Measurements from ENCODE around the gene ABCA4.

DNA sequence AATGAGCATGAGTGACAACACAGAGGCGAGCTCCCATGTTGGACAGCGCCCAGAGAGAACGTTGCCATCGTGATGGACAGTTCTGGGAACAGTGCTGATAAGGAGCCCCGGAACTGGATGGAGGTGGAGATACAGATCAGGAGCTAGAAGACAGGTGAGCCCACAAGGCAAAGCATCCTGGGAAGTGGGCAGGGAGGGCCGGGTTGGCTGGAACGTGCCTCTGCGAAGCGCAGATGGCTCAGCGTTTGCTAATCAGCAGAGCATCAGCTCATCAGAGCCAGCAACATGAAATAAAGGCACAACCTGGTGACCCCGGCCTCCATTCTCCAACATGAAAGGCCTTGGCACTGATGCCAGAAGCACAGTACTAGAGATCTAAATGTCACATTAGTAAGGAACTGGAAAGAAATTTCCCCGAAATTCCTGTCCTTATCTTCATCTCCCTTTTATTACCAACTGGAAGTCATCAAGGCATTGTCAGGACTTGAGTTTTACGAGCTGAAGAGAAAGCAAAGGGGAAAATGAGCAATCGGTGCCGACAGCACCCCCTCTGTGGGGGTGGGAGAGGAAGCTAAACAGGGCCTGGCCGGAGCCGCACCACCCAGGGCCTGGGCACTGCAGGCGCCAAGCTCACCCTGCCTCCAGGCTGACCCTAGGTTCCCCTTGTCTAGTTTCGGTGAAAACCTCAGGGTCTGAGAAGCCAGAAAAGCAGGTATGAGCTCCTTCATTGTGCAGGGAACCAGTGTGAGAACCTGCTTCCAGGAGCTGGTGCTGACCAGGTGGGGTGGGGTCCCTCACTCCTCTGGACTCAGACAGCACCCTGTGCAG is 19.9 kb downstream of the ABCA4 start:
- no peak for TF ChIP-seq POLR2A (IDR thresholded peaks at IDR 0.05; ENCODE audit: low read depth, low read length)
- no peak for TF ChIP-seq TAF1 (IDR thresholded peaks at IDR 0.05; ENCODE audit: borderline replicate concordance, low read depth, low read length)
